Activated T-cell treated with anti-CD3 and anti-CD28 coated beads, Interleukin-2, amount 50 U/mL, for 4 hours (primary cell): ENCODE results near the gene C16orf74. TPM values are rescaled to one million over a fixed set of nuclear protein-coding genes. Genes with fewer than 3 reads are reported as not detected.

Experiments
- ATAC-seq, 2 donors: fragments of 200-7000 bp; cut with Tn5 transposase; one replicate each; pipeline ENCODE4 v1.10.0; 2021
- DNase-seq: peaks from one replicate; pipeline ENCODE4 v3.0.0-alpha.2; 2020
- H3K27me3 Mint-ChIP-seq: one replicate; pipeline ENCODE4 v1.8.0; 2021; ENCODE audit warnings: low read depth, mixed read lengths
- H3K36me3 Mint-ChIP-seq: one replicate; pipeline ENCODE4 v1.8.0; 2022; ENCODE audit warnings: mixed read lengths; ENCODE audit not compliant: insufficient read depth
- H3K4me1 Mint-ChIP-seq: one replicate; pipeline ENCODE4 v1.8.0; 2021; ENCODE audit warnings: low read depth, mixed read lengths
- H3K4me3 Mint-ChIP-seq: one replicate; pipeline ENCODE4 v1.8.0; 2021; ENCODE audit warnings: mild to moderate bottlenecking, moderate library complexity, mixed read lengths
- H3K9me3 Mint-ChIP-seq: one replicate; pipeline ENCODE4 v1.8.0; 2021; ENCODE audit warnings: mixed read lengths
- total RNA-seq, 3 donors: library from RNA; stranded (reverse); gene quantifications; one replicate each; pipeline ENCODE4 v1.2.1, GENCODE V29; 2021

The C16orf74 gene
- total RNA-seq, 3 donors from 2014 or later: 0.24 TPM; not detected in 2

GRCh38 chr16:85783441-85783840 lies 32.5 kb upstream of the C16orf74 start:
- Mint-ChIP-seq H3K4me1 (peaks cover 6% of the 10 kb centered on the region), H3K9me3 (no peaks in the 10 kb centered on the region), H3K36me3 (peaks cover 40% of the 10 kb centered on the region), H3K4me3 (no peak overlapping the region), H3K27me3 (no peaks in the 10 kb centered on the region)
- ATAC-seq: no peak
- no peak for DNase-seq

- DNase-seq: no peak
- H3K4me3 Mint-ChIP-seq: no peak overlapping the region
- H3K9me3 Mint-ChIP-seq: no peaks in the 10 kb centered on the region
- H3K27me3 Mint-ChIP-seq: no peaks in the 10 kb centered on the region
- H3K36me3 Mint-ChIP-seq: peaks cover 35% of the 10 kb centered on the region
- H3K4me1 Mint-ChIP-seq: peaks cover 6% of the 10 kb centered on the region
- ATAC-seq: no peak
These were observed 31.6 kb upstream of the C16orf74 start for GRCh38 chr16:85782451-85782850.

- H3K9me3 Mint-ChIP-seq: no peaks in the 10 kb centered on the region
- no peak for ATAC-seq
- no peak overlapping the region for H3K4me3 Mint-ChIP-seq
- peaks cover 6% of the 10 kb centered on the region for H3K4me1 Mint-ChIP-seq
- H3K27me3 Mint-ChIP-seq: no peaks in the 10 kb centered on the region
- no peak for DNase-seq
- H3K36me3 Mint-ChIP-seq: peaks cover 35% of the 10 kb centered on the region
These were observed 30.9 kb upstream of the C16orf74 start for GRCh38 chr16:85781695-85782370.

GRCh38 chr16:85781156-85781555 lies 30.3 kb upstream of the C16orf74 start:
- no peak for DNase-seq
- H3K36me3 Mint-ChIP-seq: peaks cover 33% of the 10 kb centered on the region

GRCh38 chr16:85780281-85780680 lies 29.4 kb upstream of the C16orf74 start:
- peaks cover 26% of the 10 kb centered on the region for H3K36me3 Mint-ChIP-seq
- no peak overlapping the region for H3K4me3 Mint-ChIP-seq
- no peaks in the 10 kb centered on the region for H3K27me3 Mint-ChIP-seq
- ATAC-seq (no peak), DNase-seq (no peak)
- no peaks in the 10 kb centered on the region for H3K9me3 Mint-ChIP-seq
- peaks cover 4% of the 10 kb centered on the region for H3K4me1 Mint-ChIP-seq

More at GRCh38 chr16:85781156-85781555, 30.3 kb upstream of the C16orf74 start:
- H3K4me1 Mint-ChIP-seq: peaks cover 6% of the 10 kb centered on the region
- no peaks in the 10 kb centered on the region for H3K27me3 Mint-ChIP-seq
- ATAC-seq: no peak
- no peaks in the 10 kb centered on the region for H3K9me3 Mint-ChIP-seq
- no peak overlapping the region for H3K4me3 Mint-ChIP-seq

GRCh38 chr16:85778873-85779272 lies 28.0 kb upstream of the C16orf74 start:
- Mint-ChIP-seq H3K4me1 (peaks cover 4% of the 10 kb centered on the region), H3K9me3 (no peaks in the 10 kb centered on the region), H3K27me3 (no peaks in the 10 kb centered on the region), H3K36me3 (peaks cover 26% of the 10 kb centered on the region), H3K4me3 (no peak overlapping the region)
- DNase-seq: no peak
- peak; percentile 79 to 95 for ATAC-seq

- Mint-ChIP-seq H3K27me3 (no peaks in the 10 kb centered on the region), H3K36me3 (peaks cover 25% of the 10 kb centered on the region), H3K4me3 (no peak overlapping the region), H3K9me3 (no peaks in the 10 kb centered on the region), H3K4me1 (no peaks in the 10 kb centered on the region)
- ATAC-seq (no peak), DNase-seq (no peak)
These were observed 26.9 kb upstream of the C16orf74 start for GRCh38 chr16:85777583-85778310.

- H3K4me3 Mint-ChIP-seq: no peak overlapping the region
- no peak for ATAC-seq
- H3K36me3 Mint-ChIP-seq: peaks cover 15% of the 10 kb centered on the region
- DNase-seq: no peak
- no peaks in the 10 kb centered on the region for H3K4me1 Mint-ChIP-seq
- no peaks in the 10 kb centered on the region for H3K9me3 Mint-ChIP-seq
- no peaks in the 10 kb centered on the region for H3K27me3 Mint-ChIP-seq
These were observed 23.9 kb upstream of the C16orf74 start for GRCh38 chr16:85774811-85775210.

- Mint-ChIP-seq H3K4me3 (no peak overlapping the region), H3K9me3 (no peaks in the 10 kb centered on the region), H3K36me3 (peaks cover 12% of the 10 kb centered on the region), H3K4me1 (no peaks in the 10 kb centered on the region), H3K27me3 (no peaks in the 10 kb centered on the region)
- no peak for DNase-seq
- no peak for ATAC-seq
These were observed 23.2 kb upstream of the C16orf74 start for GRCh38 chr16:85774136-85774535.

GRCh38 chr16:85773044-85773443 lies 22.1 kb upstream of the C16orf74 start:
- no peaks in the 10 kb centered on the region for H3K9me3 Mint-ChIP-seq
- ATAC-seq: no peak

GRCh38 chr16:85770741-85771140 lies 19.8 kb upstream of the C16orf74 start:
- no peak for ATAC-seq
- Mint-ChIP-seq H3K4me1 (no peaks in the 10 kb centered on the region), H3K4me3 (no peak overlapping the region), H3K9me3 (no peaks in the 10 kb centered on the region), H3K36me3 (peaks cover 2% of the 10 kb centered on the region), H3K27me3 (no peaks in the 10 kb centered on the region)
- no peak for DNase-seq

More at GRCh38 chr16:85773044-85773443, 22.1 kb upstream of the C16orf74 start:
- no peak for DNase-seq
- peaks cover 7% of the 10 kb centered on the region for H3K36me3 Mint-ChIP-seq
- no peaks in the 10 kb centered on the region for H3K27me3 Mint-ChIP-seq
- no peaks in the 10 kb centered on the region for H3K4me1 Mint-ChIP-seq
- H3K4me3 Mint-ChIP-seq: no peak overlapping the region

- no peaks in the 10 kb centered on the region for H3K9me3 Mint-ChIP-seq
- no peaks in the 10 kb centered on the region for H3K27me3 Mint-ChIP-seq
- ATAC-seq (no peak), DNase-seq (no peak)
- H3K36me3 Mint-ChIP-seq: peaks cover 2% of the 10 kb centered on the region
- H3K4me3 Mint-ChIP-seq: no peak overlapping the region
- H3K4me1 Mint-ChIP-seq: no peaks in the 10 kb centered on the region
These were observed 17.3 kb upstream of the C16orf74 start for GRCh38 chr16:85768199-85768598.

GRCh38 chr16:85767531-85767930 lies 16.6 kb upstream of the C16orf74 start:
- H3K36me3 Mint-ChIP-seq: peaks cover 2% of the 10 kb centered on the region
- ATAC-seq: no peak
- no peak for DNase-seq
- no peaks in the 10 kb centered on the region for H3K27me3 Mint-ChIP-seq
- no peak overlapping the region for H3K4me3 Mint-ChIP-seq
- H3K4me1 Mint-ChIP-seq: no peaks in the 10 kb centered on the region
- H3K9me3 Mint-ChIP-seq: no peaks in the 10 kb centered on the region

GRCh38 chr16:85765767-85766166 lies 14.9 kb upstream of the C16orf74 start:
- no peak for ATAC-seq
- Mint-ChIP-seq H3K4me3 (no peak overlapping the region), H3K27me3 (no peaks in the 10 kb centered on the region), H3K4me1 (no peaks in the 10 kb centered on the region), H3K36me3 (no peaks in the 10 kb centered on the region), H3K9me3 (no peaks in the 10 kb centered on the region)
- DNase-seq: no peak

GRCh38 chr16:85765211-85765610 lies 14.3 kb upstream of the C16orf74 start:
- Mint-ChIP-seq H3K4me1 (no peaks in the 10 kb centered on the region), H3K9me3 (no peaks in the 10 kb centered on the region)
- ATAC-seq: no peak

More at GRCh38 chr16:85765211-85765610, 14.3 kb upstream of the C16orf74 start:
- Mint-ChIP-seq H3K36me3 (no peaks in the 10 kb centered on the region), H3K4me3 (no peak overlapping the region), H3K27me3 (no peaks in the 10 kb centered on the region)
- DNase-seq: no peak
